ENCODE measurements around the gene RUFY3. TPM values are rescaled to one million over a fixed set of nuclear protein-coding genes. Genes with fewer than 3 reads are reported as not detected.

RUFY3 gene
- total RNA-seq, 1 experiment from 2014 or later: 48.0 TPM

DNA sequence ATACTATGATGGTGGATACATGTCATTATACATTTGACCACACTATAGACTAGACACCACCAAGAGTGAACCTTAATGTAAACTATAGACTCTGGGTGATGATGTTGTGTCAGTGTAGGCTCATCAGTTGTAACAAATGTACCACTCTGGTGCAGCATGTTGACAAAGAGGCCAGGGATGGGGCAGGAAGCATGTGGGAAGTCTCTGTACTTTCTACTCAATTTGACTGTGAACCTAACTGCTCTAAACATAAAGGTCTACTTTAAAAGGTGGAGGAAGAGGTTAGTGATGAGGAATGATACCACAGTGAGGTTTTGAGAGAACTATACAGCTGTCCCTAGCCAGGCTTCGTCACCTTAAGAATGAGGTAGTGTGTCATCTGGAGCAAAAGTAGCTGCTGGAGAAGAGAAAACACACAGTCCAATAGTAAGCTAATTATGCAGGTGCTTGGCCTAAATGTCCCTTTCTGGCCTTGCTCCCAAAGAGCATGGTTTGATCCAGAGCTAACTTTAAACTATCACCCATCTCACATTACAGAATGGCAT lies 79.6 kb downstream of the RUFY3 start:
- Histone ChIP-seq H3K27me3 (ENCODE audit: insufficient read depth, low read length) (no peaks in the 10 kb centered on the region), H3K23ac (ENCODE audit: insufficient read length, low read depth, low read length) (no peak overlapping the region), H2BK120ac (ENCODE audit: low read depth, low read length, poor library complexity, severe bottlenecking) (no peak overlapping the region), H3K18ac (ENCODE audit: insufficient read length, low read depth, low read length) (no peak overlapping the region), H2BK12ac (ENCODE audit: insufficient read length, low read depth, low read length) (no peak overlapping the region), H2AK5ac (ENCODE audit: insufficient read length, low read length) (no peak overlapping the region), H3K4ac (ENCODE audit: low read depth, low read length) (no peak overlapping the region), H3K79me1 (ENCODE audit: insufficient read depth, low read depth, low read length, poor library complexity, severe bottlenecking) (no peaks in the 10 kb centered on the region), H2BK15ac (ENCODE audit: low read depth, low read length) (no peak overlapping the region), H4K8ac (replicated peaks; ENCODE audit: insufficient read length, low read depth, low read length) (no peak overlapping the region), H4K20me1 (ENCODE audit: control insufficient read depth, insufficient read depth, insufficient read length) (no peaks in the 10 kb centered on the region), H3K56ac (ENCODE audit: insufficient read length, low read depth, low read length) (no peak overlapping the region), H4K5ac (ENCODE audit: insufficient read length, low read depth, low read length) (no peak overlapping the region), H3T11ph (ENCODE audit: low read length) (no peak overlapping the region), H4K91ac (ENCODE audit: insufficient read length, low read depth, low read length) (no peak overlapping the region), H3K23me2 (ENCODE audit: insufficient read length, low read depth, low read length, poor library complexity, severe bottlenecking) (no peaks in the 10 kb centered on the region), H3K9me3 (ENCODE audit: control insufficient read depth, low read depth, low read length) (no peaks in the 10 kb centered on the region), H3K79me2 (ENCODE audit: insufficient read depth, low read length) (no peaks in the 10 kb centered on the region), H3K14ac (ENCODE audit: insufficient read depth, low read length) (no peak overlapping the region), H3K4me2 (ENCODE audit: insufficient read depth, insufficient read length, low read length) (no peak overlapping the region), H3K4me1 (ENCODE audit: insufficient read depth, low read length) (no peaks in the 10 kb centered on the region), H2BK5ac (ENCODE audit: insufficient read length, low read length) (no peak overlapping the region), H2AFZ (ENCODE audit: low read length) (no peak overlapping the region), H3K27ac (ENCODE audit: insufficient read length, low read depth, low read length) (no peak overlapping the region), H3K9ac (ENCODE audit: extremely low read depth, insufficient read length, low read length) (no peak overlapping the region), H2BK20ac (ENCODE audit: low read depth, low read length, poor library complexity, severe bottlenecking) (no peak overlapping the region)
- H3K9me3 Mint-ChIP-seq: no peaks in the 10 kb centered on the region
- no CpG with 5 or more reads among the region's 1 CpG for WGBS (ENCODE audit: extremely low coverage, insufficient read length, low lambda C conversion rate)
- no peak for DNase-seq
- no peak overlapping the region; a peak in 1 of 7 replicates for H3K27ac Mint-ChIP-seq
- no peak overlapping the region for H3K4me3 Mint-ChIP-seq
- TF ChIP-seq, protein P1, sequence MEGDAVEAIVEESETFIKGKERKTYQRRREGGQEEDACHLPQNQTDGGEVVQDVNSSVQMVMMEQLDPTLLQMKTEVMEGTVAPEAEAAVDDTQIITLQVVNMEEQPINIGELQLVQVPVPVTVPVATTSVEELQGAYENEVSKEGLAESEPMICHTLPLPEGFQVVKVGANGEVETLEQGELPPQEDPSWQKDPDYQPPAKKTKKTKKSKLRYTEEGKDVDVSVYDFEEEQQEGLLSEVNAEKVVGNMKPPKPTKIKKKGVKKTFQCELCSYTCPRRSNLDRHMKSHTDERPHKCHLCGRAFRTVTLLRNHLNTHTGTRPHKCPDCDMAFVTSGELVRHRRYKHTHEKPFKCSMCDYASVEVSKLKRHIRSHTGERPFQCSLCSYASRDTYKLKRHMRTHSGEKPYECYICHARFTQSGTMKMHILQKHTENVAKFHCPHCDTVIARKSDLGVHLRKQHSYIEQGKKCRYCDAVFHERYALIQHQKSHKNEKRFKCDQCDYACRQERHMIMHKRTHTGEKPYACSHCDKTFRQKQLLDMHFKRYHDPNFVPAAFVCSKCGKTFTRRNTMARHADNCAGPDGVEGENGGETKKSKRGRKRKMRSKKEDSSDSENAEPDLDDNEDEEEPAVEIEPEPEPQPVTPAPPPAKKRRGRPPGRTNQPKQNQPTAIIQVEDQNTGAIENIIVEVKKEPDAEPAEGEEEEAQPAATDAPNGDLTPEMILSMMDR (conservative IDR thresholded peaks at IDR 0.05): no peak
- peaks cover 1 to 14% (median 13%) of the 10 kb centered on the region in 3 experiments; a peak in 6 of 7 replicates for H3K36me3 Mint-ChIP-seq (ENCODE audit: insufficient read depth in 1 of 3, low read depth in 3 of 3)
- H3K27me3 Mint-ChIP-seq (ENCODE audit: low read depth): no peaks in the 10 kb centered on the region; the same call in 1 of the 2 replicates
- no peaks in the 10 kb centered on the region for H3K4me1 Mint-ChIP-seq

Measured in H9 (cell line).